Measurements from ENCODE around the gene ZNF219. TPM values are rescaled to one million over a fixed set of nuclear protein-coding genes. Genes with fewer than 3 reads are reported as not detected.

Gene ZNF219
- total and polyA plus RNA-seq, 2 of the 13 experiments (the other 11 are each of a cell fraction or from before 2014, with no cell fraction given): 34.5 to 36.6 TPM

- TF ChIP-seq GZF1 (CRISPR knock-in tag; IDR thresholded peaks at IDR 0.05) (0 out of 2 replicates have a peak, but pooled peaks have one; percentile 40), EZH2 (conservative IDR thresholded peaks at IDR 0.05; ENCODE audit: low read depth, low read length) (no peak), FOSL2 (CRISPR knock-in tag; IDR thresholded peaks at IDR 0.05) (peak; percentile 49; the same call in 1 of the 2 replicates), YEATS2 (CRISPR knock-in tag; IDR thresholded peaks at IDR 0.05; ENCODE audit: borderline replicate concordance) (0 out of 2 replicates have a peak, but pooled peaks have one; percentile 59), RCOR2 (CRISPR knock-in tag; IDR thresholded peaks at IDR 0.05) (no peak; the same call in 1 of the 2 replicates), SNAPC4 (CRISPR knock-in tag; IDR thresholded peaks at IDR 0.05) (no peak), ATF4 (CRISPR knock-in tag; IDR thresholded peaks at IDR 0.05) (peak in 1 of 2 experiments; percentile 62; a peak in 2 of 4 replicates), SRY (CRISPR knock-in tag; IDR thresholded peaks at IDR 0.05) (0 out of 2 replicates have a peak, but pooled peaks have one; percentile 45), TFAP4 (IDR thresholded peaks at IDR 0.05; ENCODE audit: borderline replicate concordance, low read depth) (peak; percentile 31; the same call in 1 of the 2 replicates), TOPORS (CRISPR knock-in tag; IDR thresholded peaks at IDR 0.05) (no peak), NPAS2 (CRISPR knock-in tag; IDR thresholded peaks at IDR 0.05; ENCODE audit: borderline replicate concordance) (no peak), FOXJ3 (CRISPR knock-in tag; IDR thresholded peaks at IDR 0.05; ENCODE audit: borderline replicate concordance) (no peak), SMC3 (IDR thresholded peaks at IDR 0.05; ENCODE audit: low read length) (peak; percentile 96), KLF16 (CRISPR knock-in tag; IDR thresholded peaks at IDR 0.05) (peak in 1 of 2 experiments; percentile 79; a peak in 1 of 4 replicates), SMAD3 (CRISPR knock-in tag; IDR thresholded peaks at IDR 0.05) (peak; percentile 86), ZNF83 (CRISPR knock-in tag; IDR thresholded peaks at IDR 0.05; ENCODE audit: borderline replicate concordance) (0 out of 2 replicates have a peak, but pooled peaks have one; percentile 21), HIC2 (CRISPR knock-in tag; IDR thresholded peaks at IDR 0.05; ENCODE audit: low read depth) (no peak), ZNF589 (CRISPR knock-in tag; conservative IDR thresholded peaks at IDR 0.05) (no peak), ZNF414 (CRISPR knock-in tag; IDR thresholded peaks at IDR 0.05) (no peak)
These were observed 8.2 kb upstream of the ZNF219 start (continued) for GRCh38 chr14:21106498-21107282.

Measured in HepG2 (cell line).